Fibroblast of the conjunctiva (primary cell): ENCODE data around the gene KIRREL2.
"Not testable (repeated sequence)": the region's sequence is repeated elsewhere in the genome, so short reads cannot be mapped to it uniquely, and the experiment has no call there.

ENCODE experiments used
- DNase-seq: peaks from one replicate; pipeline ENCODE4 v3.0.0-alpha.2; 2010; ENCODE audit warnings: low read depth

KIRREL2 gene

GRCh38 chr19:35856546-35857149, at the start of gene KIRREL2:
Gene KIRREL2, plus strand, starts transcription at chr19:35856911. Its CDS starts 209 bp downstream, at chr19:35857120.
- no peak for DNase-seq

- DNase-seq: no peak
Measured at GRCh38 chr19:35807633-35808032, 49.1 kb upstream of the KIRREL2 start.

GRCh38 chr19:35811317-35812219, 45.1 kb upstream of the KIRREL2 start:
- DNase-seq: no peak

GRCh38 chr19:35812220-35813042, 44.3 kb upstream of the KIRREL2 start, which contains the start of gene PRODH2:
Gene PRODH2, minus strand, starts transcription at chr19:35812845. Its CDS starts 40 bp downstream, at chr19:35812805.
- DNase-seq: no peak

GRCh38 chr19:35813043-35813890, 43.4 kb upstream of the KIRREL2 start:
- no peak for DNase-seq

- no peak for DNase-seq
Measured at GRCh38 chr19:35816262-35816661, 40.4 kb upstream of the KIRREL2 start.

GRCh38 chr19:35816846-35817245, 39.9 kb upstream of the KIRREL2 start:
- DNase-seq: no peak

- no peak for DNase-seq
Measured at GRCh38 chr19:35818445-35818844, 38.3 kb upstream of the KIRREL2 start.

GRCh38 chr19:35822579-35822978, 34.1 kb upstream of the KIRREL2 start:
- no peak for DNase-seq

GRCh38 chr19:35824150-35824549, 32.6 kb upstream of the KIRREL2 start:
- DNase-seq: no peak

GRCh38 chr19:35828692-35829301, 27.9 kb upstream of the KIRREL2 start:
- peak; percentile 14 for DNase-seq

- no peak for DNase-seq
Measured at GRCh38 chr19:35830986-35831385, 25.7 kb upstream of the KIRREL2 start.

- no peak for DNase-seq
Measured at GRCh38 chr19:35832054-35832453, 24.7 kb upstream of the KIRREL2 start.

GRCh38 chr19:35833972-35834371, 22.7 kb upstream of the KIRREL2 start:
- DNase-seq: no peak

GRCh38 chr19:35836096-35836495, 20.6 kb upstream of the KIRREL2 start:
- not testable (repeated sequence) for DNase-seq

- DNase-seq: no peak
Measured at GRCh38 chr19:35841961-35842595, 14.6 kb upstream of the KIRREL2 start.

- DNase-seq: no peak
Measured at GRCh38 chr19:35842666-35843272, 13.9 kb upstream of the KIRREL2 start.

- no peak for DNase-seq
Measured at GRCh38 chr19:35843676-35844481, 12.8 kb upstream of the KIRREL2 start.
